ENCODE results near the gene TRMT44.
"Not testable (repeated sequence)": the region's sequence is repeated elsewhere in the genome, so short reads cannot be mapped to it uniquely, and the experiment has no call there.

The TRMT44 gene

DNA sequence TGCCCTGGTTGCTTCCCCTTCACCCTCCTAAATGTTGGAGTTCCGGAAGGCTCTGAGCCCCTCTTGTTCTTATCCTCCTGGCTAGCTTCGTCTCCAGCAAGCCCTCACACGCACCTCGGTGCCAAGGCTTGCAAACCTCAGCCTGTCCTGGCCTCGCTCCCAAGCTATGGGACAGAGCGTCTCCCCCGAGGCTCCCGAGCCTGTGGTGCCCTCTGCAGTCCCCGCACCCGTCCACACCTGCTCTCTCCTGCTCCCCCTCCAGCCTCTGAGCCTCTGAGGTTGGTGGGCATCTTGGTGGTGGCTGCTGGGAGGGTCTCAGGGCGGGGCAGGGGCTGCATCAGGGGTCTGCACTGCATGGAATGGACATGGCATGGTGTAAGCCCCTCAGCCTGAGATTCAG lies 63.2 kb downstream of the TRMT44 start:
- Mint-ChIP-seq H3K9me3 (no peaks in the 10 kb centered on the region), H3K27me3 (no peaks in the 10 kb centered on the region), H3K27ac (no peak overlapping the region), H3K4me3 (no peak overlapping the region), H3K4me1 (no peaks in the 10 kb centered on the region)
- DNase-seq: no peak
- no peak for ATAC-seq

DNA sequence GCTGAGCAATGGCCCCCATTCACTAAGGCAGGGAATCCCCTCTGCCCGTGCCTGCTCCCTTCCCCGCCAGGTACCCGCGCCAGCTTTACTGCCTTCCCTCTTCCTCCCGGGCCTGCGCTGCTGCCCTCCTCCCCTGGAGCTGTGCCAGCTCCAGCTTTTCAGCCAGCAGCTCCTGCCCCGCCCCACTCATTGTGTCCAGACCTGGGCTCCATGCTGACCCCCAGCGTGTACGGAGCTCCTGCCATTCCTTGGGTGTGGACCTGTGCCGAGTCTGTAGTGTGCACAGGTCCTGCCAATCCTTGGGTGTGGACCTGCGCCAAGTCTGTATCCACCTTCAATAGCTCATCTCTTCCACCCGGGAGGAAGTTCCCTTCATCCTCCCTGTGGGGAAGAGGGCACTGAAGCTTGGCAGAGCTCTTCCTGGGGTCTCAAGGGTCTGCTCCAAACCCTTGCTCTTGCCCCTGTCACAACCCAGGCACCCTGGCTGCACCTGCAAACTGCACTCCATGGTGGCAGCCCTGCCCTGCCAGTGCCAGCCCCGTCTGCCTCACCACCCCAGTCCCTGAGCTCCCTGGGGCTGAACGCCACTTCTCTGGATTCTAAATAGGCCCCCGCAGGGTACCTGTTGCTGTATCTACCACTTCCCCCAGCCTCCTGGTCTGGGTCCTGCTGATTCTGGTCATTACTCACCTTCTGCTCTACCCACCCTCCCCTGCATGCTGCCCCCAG lies 63.9 kb downstream of the TRMT44 start:
- no peaks in the 10 kb centered on the region for H3K4me1 Mint-ChIP-seq
- H3K4me3 Mint-ChIP-seq: no peak overlapping the region
- H3K27me3 Mint-ChIP-seq: no peaks in the 10 kb centered on the region
- DNase-seq (no peak), ATAC-seq (no peak)
- H3K9me3 Mint-ChIP-seq: no peaks in the 10 kb centered on the region
- H3K27ac Mint-ChIP-seq: peak overlapping the region in 1 of 2 donors; percentile 91

DNA sequence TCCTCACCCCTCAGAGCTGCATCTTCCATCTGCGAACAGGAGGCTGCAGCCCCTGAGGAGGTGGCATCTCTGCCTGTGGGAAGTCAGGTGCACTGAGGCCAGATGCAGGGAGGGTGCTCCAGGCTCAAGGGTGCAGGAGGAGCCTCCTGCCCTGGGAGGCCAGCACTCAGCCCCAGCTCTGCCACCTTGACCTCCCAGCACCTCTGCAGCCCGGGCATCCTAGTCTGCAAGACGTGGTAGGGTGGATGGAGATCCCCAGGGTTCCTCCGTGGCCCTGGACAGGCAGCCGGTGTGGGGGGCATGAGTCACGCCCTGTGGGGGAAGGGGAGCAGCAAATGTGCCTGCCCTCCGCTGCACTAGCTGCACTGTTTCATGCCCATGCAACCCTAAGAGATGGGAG lies 64.7 kb downstream of the TRMT44 start:
- Mint-ChIP-seq H3K4me1 (no peaks in the 10 kb centered on the region), H3K27me3 (no peaks in the 10 kb centered on the region), H3K4me3 (no peak overlapping the region), H3K27ac (peak overlapping the region in 1 of 2 donors; percentile 20), H3K9me3 (no peaks in the 10 kb centered on the region)
- ATAC-seq (no peak), DNase-seq (no peak)

DNA sequence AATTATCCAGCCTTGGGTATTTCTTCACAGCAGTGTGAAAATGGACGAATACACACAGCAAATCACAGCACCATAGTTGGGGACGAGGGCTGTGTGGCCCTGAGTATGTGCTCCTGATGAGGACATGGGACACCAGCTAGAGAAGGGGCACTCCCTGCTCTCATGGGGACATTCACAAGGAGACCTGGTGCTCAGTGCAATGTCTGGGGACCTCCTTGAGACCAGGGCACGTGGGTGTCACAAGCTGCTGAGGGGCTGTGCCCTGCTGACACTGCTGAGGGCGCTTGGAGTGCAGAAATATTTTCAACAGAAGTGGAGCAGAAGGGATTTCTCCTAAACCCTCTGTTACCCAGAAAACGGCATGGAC lies 65.4 kb downstream of the TRMT44 start:
- Mint-ChIP-seq H3K27me3 (no peaks in the 10 kb centered on the region), H3K9me3 (no peaks in the 10 kb centered on the region), H3K27ac (no peak overlapping the region), H3K4me1 (no peaks in the 10 kb centered on the region), H3K4me3 (no peak overlapping the region)
- DNase-seq: no peak
- ATAC-seq: no peak

DNA sequence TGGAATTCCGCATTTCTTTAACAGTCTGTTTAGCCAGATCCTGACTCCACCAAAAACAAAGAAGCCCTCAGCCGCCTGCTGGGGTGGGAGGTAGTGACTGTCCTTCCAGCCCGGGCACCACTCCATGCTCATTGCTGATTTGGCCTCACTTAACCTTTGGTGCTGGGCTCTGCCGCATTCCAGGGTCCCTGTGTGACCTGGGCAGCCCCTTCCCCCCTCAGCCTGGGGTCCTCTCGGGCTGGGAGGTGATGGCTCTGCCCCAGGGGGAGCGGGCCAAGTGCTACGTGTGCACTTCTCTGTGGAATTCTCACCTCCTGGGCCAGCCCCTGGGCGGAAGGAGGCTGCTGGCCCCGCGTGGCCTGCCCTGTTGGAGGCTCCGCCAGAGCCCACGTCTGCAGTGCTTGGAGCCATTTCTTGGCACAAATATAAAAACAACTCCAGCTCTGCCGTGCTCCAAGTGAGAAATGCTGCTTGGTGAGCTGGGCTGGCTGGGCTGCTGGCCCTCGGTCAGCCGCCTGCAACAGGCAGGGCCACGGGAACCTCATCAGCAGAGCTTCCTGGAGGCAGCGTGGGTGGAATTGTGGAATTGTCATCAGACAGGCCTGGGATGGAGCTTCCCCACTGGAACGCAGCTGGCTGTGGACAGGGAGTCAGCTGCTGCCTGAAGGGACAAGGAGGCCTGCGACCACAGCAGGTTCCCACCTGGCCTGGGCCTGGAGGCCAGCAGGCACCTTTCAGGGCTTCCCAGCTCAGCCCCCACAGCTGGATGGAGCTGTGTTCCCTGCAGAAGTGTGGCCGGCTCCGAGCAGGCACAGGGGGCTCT lies 66.0 kb downstream of the TRMT44 start:
- DNase-seq (no peak), ATAC-seq (no peak)
- Mint-ChIP-seq H3K27me3 (no peaks in the 10 kb centered on the region), H3K9me3 (no peaks in the 10 kb centered on the region), H3K4me1 (no peaks in the 10 kb centered on the region), H3K4me3 (no peak overlapping the region), H3K27ac (no peak overlapping the region)

DNA sequence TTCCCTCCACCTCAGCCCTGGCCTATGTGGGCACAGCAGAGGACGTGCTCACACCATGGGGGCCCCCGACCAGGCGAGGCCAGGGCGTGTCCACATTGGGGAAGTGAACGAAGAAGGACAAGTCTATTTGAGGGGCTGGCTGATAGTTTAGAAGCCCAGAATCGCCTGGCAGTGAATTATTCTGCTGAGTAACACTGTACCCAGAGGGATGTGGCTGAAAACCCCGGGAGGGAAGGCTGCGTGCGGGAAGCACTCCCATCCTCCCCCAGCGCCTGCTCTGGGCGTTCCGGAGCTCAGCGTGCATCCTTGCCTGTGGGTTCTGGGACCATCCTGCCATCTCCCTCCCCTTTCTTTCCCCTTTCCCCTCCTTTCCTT lies 66.6 kb downstream of the TRMT44 start:
- H3K4me3 Mint-ChIP-seq: no peak overlapping the region
- no peaks in the 10 kb centered on the region for H3K9me3 Mint-ChIP-seq
- ATAC-seq (no peak), DNase-seq (no peak)
- no peaks in the 10 kb centered on the region for H3K4me1 Mint-ChIP-seq
- no peaks in the 10 kb centered on the region for H3K27me3 Mint-ChIP-seq
- no peak overlapping the region for H3K27ac Mint-ChIP-seq

DNA sequence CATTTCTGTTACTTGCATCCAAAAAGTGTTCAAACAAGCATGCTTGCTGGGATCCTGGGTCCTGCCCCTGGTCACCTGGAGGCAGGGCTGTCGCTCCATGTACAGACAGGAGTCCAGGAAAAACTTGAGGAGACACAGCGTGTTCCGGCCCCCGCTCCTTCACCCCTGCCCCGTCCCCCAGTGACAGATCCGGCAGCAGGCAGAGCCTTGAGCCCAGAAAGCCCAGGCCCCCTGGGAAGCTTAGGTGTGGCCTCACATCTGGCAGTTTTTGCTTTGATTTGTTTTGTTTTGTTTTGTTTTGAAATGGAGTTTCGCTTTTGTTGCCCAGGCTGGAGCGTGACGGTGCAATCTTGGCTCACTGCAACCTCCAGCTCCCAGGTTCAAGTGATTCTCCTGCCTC lies 67.0 kb downstream of the TRMT44 start:
- ATAC-seq (no peak), DNase-seq (no peak)
- H3K9me3 Mint-ChIP-seq: no peaks in the 10 kb centered on the region

DNA sequence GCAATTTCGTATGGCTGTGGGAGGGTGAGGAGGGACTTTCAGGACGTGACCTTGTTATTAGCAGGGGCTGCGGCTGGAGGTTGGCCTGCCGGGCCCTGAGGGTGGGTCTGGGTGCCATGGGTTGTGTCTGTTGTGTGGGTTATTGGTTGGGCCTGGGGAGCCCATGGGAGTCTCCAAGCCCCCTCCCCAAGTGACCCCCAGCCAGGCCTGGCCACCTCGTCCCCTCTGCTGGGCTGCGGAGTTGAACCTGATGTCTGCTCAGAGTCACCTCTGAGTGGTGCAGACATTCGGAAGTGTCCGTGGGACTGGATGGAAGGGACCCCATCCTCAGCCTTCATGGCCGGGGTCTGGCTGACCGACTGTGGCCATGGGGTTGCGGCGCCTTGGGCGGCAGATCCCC lies 67.7 kb downstream of the TRMT44 start:
- no peak overlapping the region for H3K4me3 Mint-ChIP-seq
- H3K27ac Mint-ChIP-seq: no peak overlapping the region
- DNase-seq (no peak), ATAC-seq (no peak)
- peaks cover 0 to 6% of the 10 kb centered on the region in 2 donors for H3K9me3 Mint-ChIP-seq
- H3K4me1 Mint-ChIP-seq: no peaks in the 10 kb centered on the region
- no peaks in the 10 kb centered on the region for H3K27me3 Mint-ChIP-seq

More for the DNA sequence above, 67.0 kb downstream of the TRMT44 start:
- Mint-ChIP-seq H3K4me1 (no peaks in the 10 kb centered on the region), H3K4me3 (no peak overlapping the region), H3K27me3 (no peaks in the 10 kb centered on the region), H3K27ac (no peak overlapping the region)

DNA sequence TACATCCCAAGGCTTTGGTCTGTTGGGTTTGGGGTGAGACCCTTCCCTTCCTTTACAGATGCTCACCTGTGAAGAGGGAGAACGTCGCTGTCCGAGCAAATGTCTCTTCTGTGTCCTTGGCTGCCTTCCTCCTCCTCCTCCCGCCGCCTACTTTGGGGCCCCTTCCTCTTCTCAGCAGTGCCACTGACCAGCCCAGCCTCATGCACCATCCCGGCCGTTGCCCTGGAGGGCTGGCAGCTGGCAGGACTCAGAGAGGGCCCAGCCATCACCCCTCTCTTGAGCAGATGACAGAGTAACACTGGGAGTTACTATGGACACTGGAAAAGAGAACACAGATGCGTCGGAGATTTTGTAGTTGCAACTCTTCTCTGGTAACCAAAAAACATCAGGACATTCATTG lies 68.2 kb downstream of the TRMT44 start:
- Mint-ChIP-seq H3K27me3 (no peaks in the 10 kb centered on the region), H3K9me3 (peaks cover 0 to 11% of the 10 kb centered on the region in 2 donors), H3K27ac (no peak overlapping the region), H3K4me3 (no peak overlapping the region), H3K4me1 (no peaks in the 10 kb centered on the region)
- DNase-seq (no peak), ATAC-seq (no peak)

DNA sequence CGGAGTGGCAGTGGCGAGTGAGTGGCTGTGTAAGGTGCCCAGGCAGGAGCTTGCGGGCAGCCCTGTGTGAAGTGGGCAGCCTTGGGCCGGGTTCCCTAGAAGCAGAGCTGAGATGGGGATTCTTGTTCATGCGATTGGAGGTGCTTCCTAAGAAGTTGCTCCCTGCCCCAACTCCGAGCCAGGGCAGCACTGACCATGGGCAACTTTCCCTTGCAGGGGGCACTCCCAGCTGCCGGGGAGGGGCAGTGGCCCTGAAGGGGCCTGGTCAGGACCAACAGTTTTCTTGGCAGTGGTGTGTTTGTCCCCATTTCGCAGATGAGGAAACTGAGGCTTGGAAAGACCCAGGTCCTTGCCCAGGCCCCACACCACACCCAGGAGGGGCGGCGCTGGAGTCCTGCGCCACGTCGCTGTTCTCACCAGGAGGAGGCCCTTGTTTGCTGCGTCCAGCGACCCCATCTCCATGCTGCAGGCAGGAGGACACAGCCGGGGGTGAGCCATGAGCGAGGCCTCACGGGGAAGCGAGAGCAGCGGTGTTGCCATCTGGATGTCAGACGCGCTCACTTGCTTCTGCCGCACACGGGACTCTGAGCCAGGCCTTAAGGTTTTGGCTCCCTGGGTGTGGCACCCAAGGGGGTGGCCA lies 68.9 kb downstream of the TRMT44 start:
- H3K4me1 Mint-ChIP-seq: no peaks in the 10 kb centered on the region
- DNase-seq: no peak
- peaks cover 0 to 11% of the 10 kb centered on the region in 2 donors for H3K9me3 Mint-ChIP-seq
- H3K27me3 Mint-ChIP-seq: no peaks in the 10 kb centered on the region
- ATAC-seq: no peak
- no peak overlapping the region for H3K27ac Mint-ChIP-seq
- H3K4me3 Mint-ChIP-seq: no peak overlapping the region

DNA sequence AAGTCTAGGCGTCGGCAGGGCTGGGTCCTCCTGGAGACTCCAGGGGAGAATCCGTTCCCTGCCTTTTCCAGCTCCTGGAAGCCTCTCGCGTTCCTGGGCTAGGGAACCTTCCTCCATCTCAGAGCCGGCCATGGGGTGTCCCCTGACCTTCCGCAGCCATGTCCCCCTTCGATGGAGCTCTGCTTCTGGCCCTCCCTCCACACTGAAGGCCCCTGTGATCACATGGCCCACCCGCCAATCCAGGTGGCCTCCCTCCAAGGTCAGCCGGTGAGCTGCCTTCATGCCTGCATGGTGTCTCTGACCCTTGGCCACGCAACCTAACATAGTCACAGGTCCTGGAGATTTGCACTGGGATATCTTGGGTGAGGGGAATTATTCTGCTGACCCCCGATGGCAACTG lies 69.6 kb downstream of the TRMT44 start:
- ATAC-seq (no peak), DNase-seq (no peak)
- Mint-ChIP-seq H3K9me3 (peaks cover 0 to 11% of the 10 kb centered on the region in 2 donors), H3K4me1 (no peaks in the 10 kb centered on the region), H3K27ac (no peak overlapping the region), H3K27me3 (no peaks in the 10 kb centered on the region), H3K4me3 (no peak overlapping the region)

DNA sequence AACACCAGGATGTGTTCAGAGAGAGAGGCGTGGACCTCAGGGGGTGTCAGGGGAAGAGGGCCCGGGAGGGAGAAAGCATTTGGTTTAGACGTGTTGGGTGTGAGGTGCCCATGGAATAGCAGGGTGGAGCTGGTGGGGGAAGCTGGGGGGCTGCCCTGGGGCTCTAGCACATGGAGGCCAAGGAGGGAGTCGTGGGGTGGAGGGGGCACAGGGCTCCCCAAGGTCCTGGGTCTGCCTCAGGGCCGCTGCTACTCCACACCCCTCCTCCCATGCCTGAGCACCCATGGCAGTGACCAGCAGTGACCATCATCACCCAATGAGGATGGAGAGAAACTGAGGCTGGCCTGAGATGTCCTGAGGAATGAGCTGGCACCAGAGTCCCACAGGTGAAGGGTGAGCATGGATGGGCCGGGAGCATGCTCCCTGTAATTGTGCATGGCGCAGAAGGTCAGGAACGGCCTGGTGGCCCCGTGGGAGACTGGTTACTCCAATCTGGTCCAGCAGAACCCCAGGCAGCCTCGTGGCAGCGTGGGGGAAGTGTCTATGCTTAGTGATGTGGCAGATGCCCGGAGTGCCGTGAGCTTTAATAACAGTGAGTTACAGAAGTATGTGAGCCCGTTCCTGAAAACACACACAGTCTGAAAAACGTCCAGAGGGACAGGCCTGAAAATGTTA lies 70.2 kb downstream of the TRMT44 start:
- no peaks in the 10 kb centered on the region for H3K27me3 Mint-ChIP-seq

DNA sequence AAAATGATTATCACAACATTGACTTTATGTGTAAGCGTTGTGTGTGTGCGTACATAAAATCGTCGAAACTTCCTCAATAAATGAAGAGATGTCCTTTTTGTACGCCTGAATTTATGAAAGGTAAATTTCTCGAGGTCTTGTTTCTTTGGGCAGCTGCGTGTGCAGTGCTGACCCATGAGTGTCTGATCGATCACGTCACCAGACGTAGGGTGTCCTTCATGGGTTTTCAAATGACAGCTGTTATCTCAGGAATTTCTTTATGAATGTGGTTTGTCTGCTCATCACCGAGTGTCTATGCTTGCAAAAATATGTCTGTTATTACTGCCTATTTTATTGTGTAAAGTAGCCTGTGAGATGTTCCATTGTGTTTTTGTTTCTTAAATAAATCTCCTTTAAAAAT lies 71.9 kb downstream of the TRMT44 start:
- Mint-ChIP-seq H3K4me1 (no peaks in the 10 kb centered on the region), H3K27me3 (no peaks in the 10 kb centered on the region), H3K27ac (no peak overlapping the region), H3K9me3 (peaks cover 0 to 11% of the 10 kb centered on the region in 2 donors), H3K4me3 (no peak overlapping the region)
- ATAC-seq (no peak), DNase-seq (no peak)

More for the DNA sequence above, 70.2 kb downstream of the TRMT44 start:
- ATAC-seq: no peak
- H3K4me1 Mint-ChIP-seq: no peaks in the 10 kb centered on the region
- no peak for DNase-seq
- peaks cover 0 to 11% of the 10 kb centered on the region in 2 donors for H3K9me3 Mint-ChIP-seq
- H3K27ac Mint-ChIP-seq: no peak overlapping the region
- H3K4me3 Mint-ChIP-seq: no peak overlapping the region

DNA sequence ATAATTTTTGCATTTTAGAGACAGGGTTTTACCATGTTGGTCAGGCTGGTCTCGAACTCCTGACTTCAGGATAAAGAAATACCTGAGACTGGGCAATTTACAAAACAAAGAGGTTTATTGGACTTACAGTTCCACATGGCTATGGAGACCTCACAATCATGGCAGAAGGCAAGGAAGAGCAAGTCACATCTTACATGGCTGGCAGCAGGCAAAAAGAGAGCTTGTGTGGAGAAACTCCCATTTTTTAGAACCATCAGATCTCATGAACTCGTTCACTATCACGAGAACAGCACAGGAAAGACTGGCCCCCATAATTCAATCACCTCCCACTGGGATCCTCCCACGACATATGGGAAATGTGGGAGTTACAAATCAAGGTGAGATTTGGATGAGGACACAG lies 72.5 kb downstream of the TRMT44 start:
- ATAC-seq, H3K27me3 Mint-ChIP-seq: not testable (repeated sequence)

DNA sequence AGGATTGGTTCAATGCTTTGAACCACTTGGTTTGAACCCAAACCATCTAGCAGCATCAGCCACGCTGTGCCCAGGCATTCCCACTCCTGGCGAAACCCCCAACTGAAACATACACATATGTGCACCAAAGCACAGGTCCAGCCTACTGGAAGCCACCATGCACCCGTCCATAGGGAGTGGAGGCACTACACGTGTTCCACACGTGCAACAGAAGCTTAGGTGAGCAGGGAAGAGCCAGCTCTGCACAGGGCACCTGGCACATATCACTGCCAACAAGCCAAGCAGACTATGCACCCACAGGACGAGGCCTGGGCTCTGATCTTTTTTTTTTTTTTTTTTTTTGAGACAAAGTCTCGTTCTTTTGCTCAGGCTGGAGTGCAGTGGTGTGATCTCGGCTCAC lies 73.4 kb downstream of the TRMT44 start:
- no peak for ATAC-seq
- H3K27me3 Mint-ChIP-seq: no peaks in the 10 kb centered on the region
- peaks cover 0 to 11% of the 10 kb centered on the region in 2 donors for H3K9me3 Mint-ChIP-seq
- peak overlapping the region in 1 of 2 donors; percentile 42 for H3K27ac Mint-ChIP-seq
- no peak for DNase-seq
- H3K4me3 Mint-ChIP-seq: no peak overlapping the region
- no peaks in the 10 kb centered on the region for H3K4me1 Mint-ChIP-seq

More for the DNA sequence above, 72.5 kb downstream of the TRMT44 start:
- H3K4me3 Mint-ChIP-seq, H3K4me1 Mint-ChIP-seq, DNase-seq: not testable (repeated sequence)
- H3K9me3 Mint-ChIP-seq: peaks cover 0 to 11% of the 10 kb centered on the region in 2 donors
- peak overlapping the region in 1 of 2 donors; percentile 61 for H3K27ac Mint-ChIP-seq
